SU-DHL-6 (cell line): ENCODE data around the gene SRGAP2B.
A peak's percentile ranks its signal among the peaks of the same experiment; 100 is the strongest.
"Not testable (repeated sequence)": the region's sequence is repeated elsewhere in the genome, so short reads cannot be mapped to it uniquely, and the experiment has no call there.

Source experiments
- H2AFZ ChIP-seq: fragments of 200-600 bp; sonication (generic); 2 replicates; pipeline ENCODE4 v1.6.1; 2014; ENCODE audit warnings: low read depth, mild to moderate bottlenecking, moderate library complexity, mixed read lengths, antibody characterized with exemption, low read length; ENCODE audit not compliant: severe bottlenecking
- H3F3A ChIP-seq: fragments of 200-600 bp; shearing (Covaris generic); 2 replicates; pipeline ENCODE4 v1.6.0; 2016; ENCODE audit warnings: antibody characterized with exemption, mild to moderate bottlenecking; ENCODE audit not compliant: insufficient read depth
- H3K27ac ChIP-seq: fragments of 200-600 bp; sonication (generic); 2 replicates; pipeline ENCODE4 v1.5.1; 2016; ENCODE audit warnings: low read depth, mild to moderate bottlenecking, low read length, moderate library complexity, mixed read lengths
- H3K27me3 ChIP-seq: fragments of 200-600 bp; sonication (generic), shearing (Covaris generic); 2 replicates; pipeline ENCODE4 v1.6.0; 2014; ENCODE audit warnings: mild to moderate bottlenecking, low read length
- H3K36me3 ChIP-seq: fragments of 200-600 bp; sonication (generic); 2 replicates; pipeline ENCODE4 v1.6.1; 2014; ENCODE audit warnings: mild to moderate bottlenecking, low read length, mixed read lengths
- H3K4me2 ChIP-seq: fragments of 300-600, 200-600 bp; shearing (Covaris generic), sonication (generic); 2 replicates; pipeline ENCODE4 v1.6.0; 2014; ENCODE audit warnings: low read length, low read depth, mild to moderate bottlenecking; ENCODE audit not compliant: poor library complexity, severe bottlenecking
- H3K4me3 ChIP-seq: fragments of 200-600 bp; sonication (generic); 2 replicates; pipeline ENCODE4 v1.5.1; 2014; ENCODE audit warnings: antibody characterized with exemption, low read length, mild to moderate bottlenecking, mixed read lengths; ENCODE audit not compliant: insufficient read depth, poor library complexity, severe bottlenecking
- H3K79me2 ChIP-seq: fragments of 200-600 bp; sonication (generic); 2 replicates; pipeline ENCODE4 v1.6.1; 2014; ENCODE audit warnings: mild to moderate bottlenecking, low read length, moderate library complexity; ENCODE audit not compliant: insufficient read depth
- H3K9ac ChIP-seq: fragments of 200-600 bp; sonication (generic); 2 replicates; pipeline ENCODE4 v1.7.0; 2014; ENCODE audit warnings: mild to moderate bottlenecking, low read length
- H3K9me2 ChIP-seq: fragments of 200-600 bp; sonication (generic); replicated peaks from 2 replicates; pipeline ENCODE4 v1.6.1; 2014; ENCODE audit warnings: low read length; ENCODE audit not compliant: insufficient read depth
- H3K9me3 ChIP-seq: fragments of 200-600 bp; sonication (generic); 2 replicates; pipeline ENCODE4 v1.6.1; 2014; ENCODE audit warnings: low read length, mixed read lengths; ENCODE audit not compliant: insufficient read depth
- H4K20me1 ChIP-seq: fragments of 200-600 bp; sonication (generic); 2 replicates; pipeline ENCODE4 v1.6.1; 2014; ENCODE audit warnings: low read depth, mild to moderate bottlenecking, antibody characterized with exemption, low read length, moderate library complexity, mixed read lengths

The SRGAP2B gene

DNA sequence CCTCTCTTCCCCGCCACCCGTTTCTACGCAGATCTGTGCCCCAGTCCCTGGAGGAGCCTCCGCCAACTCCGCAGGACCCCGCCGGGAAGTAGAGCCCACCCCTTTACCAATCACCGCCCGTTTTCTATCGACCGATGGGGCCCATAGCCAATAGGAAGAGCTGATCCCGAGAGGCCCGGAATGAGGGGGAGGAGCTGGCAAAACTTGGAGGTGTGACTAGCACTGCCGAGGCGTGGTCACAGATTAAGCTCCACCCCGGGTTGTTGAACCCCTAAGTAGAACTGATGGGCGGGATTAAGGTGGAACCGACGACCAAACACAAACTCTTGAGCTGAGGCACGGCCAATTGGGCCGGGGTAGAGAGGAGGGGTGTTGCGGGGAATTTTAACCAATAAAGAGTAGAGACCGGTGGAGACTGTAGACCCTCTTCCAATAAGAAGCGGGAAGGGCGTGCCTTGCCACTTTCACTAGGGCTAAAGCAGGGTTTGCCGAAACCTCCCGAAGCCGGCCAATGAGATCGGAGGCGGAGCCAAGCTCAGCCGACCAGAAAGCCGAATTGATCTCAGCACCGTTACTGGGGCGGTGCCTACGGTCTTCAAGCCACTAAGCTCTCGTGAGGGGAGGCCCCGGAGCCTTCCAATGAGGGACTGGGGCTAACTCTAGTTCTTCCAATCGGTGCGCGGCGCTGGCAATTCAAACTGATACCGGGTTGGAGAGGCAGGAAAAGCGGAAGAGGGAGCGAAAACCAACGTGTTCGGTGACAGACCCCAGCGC, at the start of gene SRGAP2B, which contains the start of gene FAM72D:
Gene SRGAP2B (minus strand): TSS at position 45 of the 774 bp plus-strand sequence. CDS start 2,427 bp downstream, outside the sequence.
Gene FAM72D (plus strand): TSS at position 691 of the 774 bp plus-strand sequence. CDS start 874 bp downstream, outside the sequence.
- not testable (repeated sequence) for H2AFZ ChIP-seq, H3K4me3 ChIP-seq, H3F3A ChIP-seq, H3K27me3 ChIP-seq, H3K9me2 ChIP-seq, H3K27ac ChIP-seq, H3K4me2 ChIP-seq, H3K79me2 ChIP-seq, H4K20me1 ChIP-seq, H3K36me3 ChIP-seq, H3K9me3 ChIP-seq
- H3K9ac ChIP-seq: peak within 1 kb of the TSS; percentile 37; the same call in 1 of the 2 replicates

DNA sequence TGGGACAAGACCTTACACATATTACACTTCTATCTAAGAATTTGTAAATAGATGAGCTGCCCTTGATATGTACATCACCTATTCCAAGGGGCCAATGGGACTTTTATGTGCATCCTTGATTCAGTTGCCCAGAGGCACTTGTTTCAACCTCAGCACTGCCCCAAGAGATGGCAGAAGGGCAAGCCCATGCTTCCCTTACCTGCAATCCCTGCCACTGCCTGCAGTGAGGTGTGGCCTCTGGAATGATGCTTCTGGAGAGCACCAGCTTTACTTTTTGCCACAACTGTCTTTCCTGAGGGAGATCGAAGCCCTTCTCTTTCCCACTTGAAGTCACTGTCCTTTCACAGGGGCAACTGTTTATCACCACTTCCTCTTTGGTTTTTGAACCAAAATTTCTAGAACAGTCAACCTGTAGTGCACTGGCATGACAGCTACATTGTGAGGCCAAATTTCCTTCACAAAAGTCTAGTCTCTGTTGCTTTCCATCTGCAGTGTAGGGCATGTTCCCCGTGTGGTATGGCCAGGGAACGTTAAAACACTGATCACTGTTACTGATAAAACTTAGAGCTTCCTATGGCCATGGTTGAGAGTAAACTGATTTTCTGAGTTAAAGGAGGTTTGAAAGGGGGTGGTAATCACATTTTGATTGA, 49.3 kb upstream of the SRGAP2B start:
- H3F3A ChIP-seq, H3K4me3 ChIP-seq, H3K36me3 ChIP-seq, H3K27me3 ChIP-seq, H2AFZ ChIP-seq, H3K9me3 ChIP-seq, H3K9ac ChIP-seq, H3K4me2 ChIP-seq, H4K20me1 ChIP-seq, H3K79me2 ChIP-seq, H3K9me2 ChIP-seq, H3K27ac ChIP-seq: not testable (repeated sequence)

DNA sequence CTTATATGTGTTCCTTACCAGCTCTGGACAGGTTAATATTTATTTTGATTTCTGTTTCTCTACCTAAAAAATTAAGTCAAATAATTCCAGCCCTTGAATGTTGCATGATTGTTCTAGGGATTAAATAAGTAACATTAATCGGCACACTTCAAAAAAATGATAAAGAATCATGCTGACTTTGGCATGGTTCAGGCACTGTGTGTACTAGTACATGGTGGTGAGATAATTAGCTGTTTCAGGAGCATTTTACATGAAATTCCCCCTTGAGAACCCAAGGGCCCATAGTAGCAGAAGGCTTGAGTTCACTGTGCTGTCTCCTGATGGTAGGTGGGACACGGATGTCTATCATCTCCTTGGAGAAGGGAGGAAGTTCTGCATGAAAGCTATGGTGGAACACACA, 45.4 kb upstream of the SRGAP2B start:
- not testable (repeated sequence) for H4K20me1 ChIP-seq, H3K27ac ChIP-seq, H3F3A ChIP-seq, H3K79me2 ChIP-seq, H3K27me3 ChIP-seq, H3K4me3 ChIP-seq, H2AFZ ChIP-seq, H3K36me3 ChIP-seq, H3K9me3 ChIP-seq, H3K4me2 ChIP-seq, H3K9ac ChIP-seq, H3K9me2 ChIP-seq

DNA sequence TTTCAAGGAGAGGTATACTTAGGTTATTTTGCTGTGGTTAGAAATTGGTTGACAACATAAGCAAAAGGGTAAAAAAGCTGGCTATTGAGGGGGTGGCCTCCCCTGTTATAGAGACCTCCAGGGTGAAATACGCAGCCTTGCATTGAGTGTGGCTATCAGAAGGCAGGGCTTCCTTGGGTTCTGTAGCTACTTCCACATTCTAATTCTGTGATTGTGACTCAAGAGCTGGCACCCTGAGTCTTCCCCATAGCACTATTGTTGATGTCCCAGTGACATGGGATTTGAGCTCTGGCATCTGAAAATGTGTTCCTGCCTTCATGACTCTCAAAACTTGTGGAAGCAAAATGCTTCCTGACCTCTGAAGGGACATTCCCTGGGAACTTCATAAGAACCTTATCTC, 39.3 kb upstream of the SRGAP2B start:
- H3K9me2 ChIP-seq, H4K20me1 ChIP-seq, H3K9ac ChIP-seq, H3K27ac ChIP-seq, H3F3A ChIP-seq, H3K27me3 ChIP-seq, H3K79me2 ChIP-seq, H3K4me2 ChIP-seq, H3K9me3 ChIP-seq, H3K36me3 ChIP-seq, H2AFZ ChIP-seq, H3K4me3 ChIP-seq: not testable (repeated sequence)

DNA sequence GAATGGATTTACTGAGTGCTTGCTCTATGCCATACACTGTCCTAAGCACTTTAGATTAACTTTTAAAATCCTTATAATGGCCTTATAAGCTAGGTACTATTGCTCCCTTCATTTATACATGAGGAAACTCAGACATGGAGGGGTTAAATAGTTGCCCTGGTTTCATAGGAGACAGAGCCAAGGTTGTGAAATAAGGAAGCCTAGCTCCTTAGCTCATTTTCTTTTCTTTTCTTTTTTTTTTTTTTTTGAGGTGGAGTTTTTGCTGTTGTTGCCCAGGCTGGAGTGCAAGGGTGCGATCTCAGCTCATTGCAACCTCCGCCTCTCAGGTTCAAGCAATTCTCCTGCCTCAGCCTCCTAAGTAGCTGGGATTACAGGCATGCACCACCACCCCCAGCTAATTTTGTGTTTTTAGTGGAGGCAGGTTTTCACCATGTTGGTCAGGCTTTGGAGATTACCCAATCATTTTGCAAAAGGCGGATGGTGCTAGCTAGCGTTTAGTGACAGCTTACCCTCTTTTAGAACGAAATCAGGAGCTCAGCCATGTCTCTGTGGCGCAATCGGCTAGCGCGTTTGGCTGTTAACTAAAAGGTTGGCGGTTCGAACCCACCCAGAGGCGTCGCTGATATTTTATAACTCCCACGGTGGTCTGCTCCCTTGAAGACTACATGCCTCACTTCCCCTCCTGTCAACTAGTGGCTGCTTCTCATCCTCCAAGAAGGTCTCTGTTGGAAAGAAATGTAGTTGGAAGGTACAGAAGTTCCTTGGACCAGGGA, 33.8 kb upstream of the SRGAP2B start:
- not testable (repeated sequence) for H3K79me2 ChIP-seq, H3K36me3 ChIP-seq, H3K9ac ChIP-seq, H3F3A ChIP-seq, H3K4me3 ChIP-seq, H3K27me3 ChIP-seq, H3K4me2 ChIP-seq, H2AFZ ChIP-seq, H3K27ac ChIP-seq, H3K9me2 ChIP-seq, H3K9me3 ChIP-seq, H4K20me1 ChIP-seq

DNA sequence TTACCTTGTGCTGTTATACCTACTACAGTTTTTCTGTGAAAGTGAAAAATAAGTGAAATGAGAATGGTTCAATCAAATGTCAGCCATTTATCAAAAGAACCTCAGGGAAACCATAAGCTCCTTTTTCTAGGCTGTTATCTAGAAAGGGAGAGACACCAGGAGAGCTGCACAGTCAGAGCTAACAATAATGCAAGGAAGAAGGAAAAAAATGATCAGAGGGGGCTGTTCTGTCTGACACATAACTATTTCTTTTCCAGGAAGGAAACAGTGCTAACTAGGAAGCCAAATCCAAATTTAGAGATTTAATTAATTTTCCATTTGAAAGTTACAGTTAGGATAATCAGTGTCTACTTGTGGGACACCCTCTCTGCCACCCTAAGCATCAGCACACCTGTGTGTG, 32.0 kb upstream of the SRGAP2B start:
- not testable (repeated sequence) for H3K4me2 ChIP-seq, H3K27ac ChIP-seq, H3K79me2 ChIP-seq, H3K9me2 ChIP-seq, H3K36me3 ChIP-seq, H3K27me3 ChIP-seq, H2AFZ ChIP-seq, H3K4me3 ChIP-seq, H4K20me1 ChIP-seq, H3K9ac ChIP-seq, H3F3A ChIP-seq, H3K9me3 ChIP-seq

DNA sequence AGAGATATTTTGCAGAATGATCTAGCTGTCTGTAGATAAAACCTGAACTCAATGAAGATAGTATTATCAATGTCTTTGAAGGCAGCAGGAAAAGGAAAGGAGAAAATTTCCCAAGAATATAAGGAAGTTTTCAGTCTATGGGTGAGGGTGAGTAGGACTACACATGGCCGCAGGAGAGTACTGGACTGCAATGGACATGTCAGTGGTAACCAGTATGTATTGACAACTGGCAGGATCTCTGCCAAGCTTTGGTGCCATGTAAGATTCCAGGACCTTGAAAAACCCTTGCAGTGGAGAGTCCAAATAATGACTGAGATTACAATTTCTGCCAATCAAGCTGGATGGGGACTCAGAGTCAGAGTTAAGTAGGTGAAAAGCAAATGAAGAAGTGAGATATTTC, 30.0 kb upstream of the SRGAP2B start:
- not testable (repeated sequence) for H4K20me1 ChIP-seq, H3K4me3 ChIP-seq, H3K9me2 ChIP-seq, H3K36me3 ChIP-seq, H3K27ac ChIP-seq, H2AFZ ChIP-seq, H3K27me3 ChIP-seq, H3F3A ChIP-seq, H3K4me2 ChIP-seq, H3K9ac ChIP-seq, H3K79me2 ChIP-seq, H3K9me3 ChIP-seq
